SU-DHL-6 (cell line): Measurements from ENCODE around the gene WSCD1.
A peak's percentile ranks its signal among the peaks of the same experiment; 100 is the strongest.

Source experiments
- H2AFZ ChIP-seq: fragments of 200-600 bp; sonication (generic); 2 replicates; pipeline ENCODE4 v1.6.1; 2014; ENCODE audit warnings: low read depth, mild to moderate bottlenecking, moderate library complexity, mixed read lengths, antibody characterized with exemption, low read length; ENCODE audit not compliant: severe bottlenecking
- H3F3A ChIP-seq: fragments of 200-600 bp; shearing (Covaris generic); 2 replicates; pipeline ENCODE4 v1.6.0; 2016; ENCODE audit warnings: antibody characterized with exemption, mild to moderate bottlenecking; ENCODE audit not compliant: insufficient read depth
- H3K27ac ChIP-seq: fragments of 200-600 bp; sonication (generic); 2 replicates; pipeline ENCODE4 v1.5.1; 2016; ENCODE audit warnings: low read depth, mild to moderate bottlenecking, low read length, moderate library complexity, mixed read lengths
- H3K27me3 ChIP-seq: fragments of 200-600 bp; sonication (generic), shearing (Covaris generic); 2 replicates; pipeline ENCODE4 v1.6.0; 2014; ENCODE audit warnings: mild to moderate bottlenecking, low read length
- H3K36me3 ChIP-seq: fragments of 200-600 bp; sonication (generic); 2 replicates; pipeline ENCODE4 v1.6.1; 2014; ENCODE audit warnings: mild to moderate bottlenecking, low read length, mixed read lengths
- H3K4me2 ChIP-seq: fragments of 300-600, 200-600 bp; shearing (Covaris generic), sonication (generic); 2 replicates; pipeline ENCODE4 v1.6.0; 2014; ENCODE audit warnings: low read length, low read depth, mild to moderate bottlenecking; ENCODE audit not compliant: poor library complexity, severe bottlenecking
- H3K4me3 ChIP-seq: fragments of 200-600 bp; sonication (generic); 2 replicates; pipeline ENCODE4 v1.5.1; 2014; ENCODE audit warnings: antibody characterized with exemption, low read length, mild to moderate bottlenecking, mixed read lengths; ENCODE audit not compliant: insufficient read depth, poor library complexity, severe bottlenecking
- H3K79me2 ChIP-seq: fragments of 200-600 bp; sonication (generic); 2 replicates; pipeline ENCODE4 v1.6.1; 2014; ENCODE audit warnings: mild to moderate bottlenecking, low read length, moderate library complexity; ENCODE audit not compliant: insufficient read depth
- H3K9ac ChIP-seq: fragments of 200-600 bp; sonication (generic); 2 replicates; pipeline ENCODE4 v1.7.0; 2014; ENCODE audit warnings: mild to moderate bottlenecking, low read length
- H3K9me2 ChIP-seq: fragments of 200-600 bp; sonication (generic); replicated peaks from 2 replicates; pipeline ENCODE4 v1.6.1; 2014; ENCODE audit warnings: low read length; ENCODE audit not compliant: insufficient read depth
- H3K9me3 ChIP-seq: fragments of 200-600 bp; sonication (generic); 2 replicates; pipeline ENCODE4 v1.6.1; 2014; ENCODE audit warnings: low read length, mixed read lengths; ENCODE audit not compliant: insufficient read depth
- H4K20me1 ChIP-seq: fragments of 200-600 bp; sonication (generic); 2 replicates; pipeline ENCODE4 v1.6.1; 2014; ENCODE audit warnings: low read depth, mild to moderate bottlenecking, antibody characterized with exemption, low read length, moderate library complexity, mixed read lengths
- CTCF ChIP-seq: fragments of 200-600 bp; sonication (generic); IDR thresholded peaks from one replicate; pipeline ENCODE4 v1.5.1; 2017; ENCODE audit warnings: antibody characterized with exemption, mild to moderate bottlenecking, low read length, moderate library complexity; ENCODE audit not compliant: insufficient read depth, poor library complexity, severe bottlenecking
- EZH2phosphoT487 ChIP-seq: fragments of 200-600 bp; sonication (generic), shearing (Covaris generic); conservative IDR thresholded peaks from 2 replicates; pipeline ENCODE4 v1.6.1; 2018; ENCODE audit warnings: mild to moderate bottlenecking, antibody characterized with exemption, low read length, moderate library complexity, mixed read lengths

The WSCD1 gene

GRCh38 chr17:6079155-6079888 is 9.1 kb downstream of the WSCD1 start:
- Histone ChIP-seq H2AFZ (no peak overlapping the region), H3K4me3 (no peak overlapping the region), H3K9me3 (no peaks in the 10 kb centered on the region), H3K9me2 (no peaks in the 10 kb centered on the region), H3K36me3 (no peaks in the 10 kb centered on the region), H3K27ac (no peak overlapping the region), H3F3A (no peaks in the 10 kb centered on the region), H3K4me2 (no peak overlapping the region), H3K27me3 (no peaks in the 10 kb centered on the region), H3K9ac (no peak overlapping the region), H3K79me2 (no peaks in the 10 kb centered on the region), H4K20me1 (no peaks in the 10 kb centered on the region)
- TF ChIP-seq EZH2phosphoT487 (0 out of 2 replicates have a peak, but pooled peaks have one; percentile 33), CTCF (no peak)

GRCh38 chr17:6079960-6080359 is 9.8 kb downstream of the WSCD1 start:
- Histone ChIP-seq H3K9me2 (no peaks in the 10 kb centered on the region), H3K4me3 (no peak overlapping the region), H3F3A (no peaks in the 10 kb centered on the region), H2AFZ (no peak overlapping the region), H3K27ac (no peak overlapping the region), H3K4me2 (no peak overlapping the region), H3K79me2 (no peaks in the 10 kb centered on the region), H3K36me3 (no peaks in the 10 kb centered on the region), H3K9me3 (no peaks in the 10 kb centered on the region), H3K27me3 (no peaks in the 10 kb centered on the region), H4K20me1 (no peaks in the 10 kb centered on the region), H3K9ac (no peak overlapping the region)
- TF ChIP-seq CTCF: no peak
- no peak for TF ChIP-seq EZH2phosphoT487

GRCh38 chr17:6080711-6081430 is 10.7 kb downstream of the WSCD1 start:
- Histone ChIP-seq H3K4me2 (no peak overlapping the region), H3K27ac (no peak overlapping the region), H4K20me1 (no peaks in the 10 kb centered on the region), H2AFZ (no peak overlapping the region), H3K4me3 (no peak overlapping the region), H3K79me2 (no peaks in the 10 kb centered on the region), H3K36me3 (no peaks in the 10 kb centered on the region), H3K27me3 (no peaks in the 10 kb centered on the region), H3K9me3 (no peaks in the 10 kb centered on the region), H3K9me2 (no peaks in the 10 kb centered on the region), H3K9ac (no peak overlapping the region), H3F3A (no peaks in the 10 kb centered on the region)
- TF ChIP-seq CTCF: no peak
- TF ChIP-seq EZH2phosphoT487: no peak
